WI38 (cell line): ENCODE results near the gene COL1A1.

ENCODE experiments used
- H3K4me3 ChIP-seq: 2 replicates; pipeline ENCODE4 v1.5.1; 2011; ENCODE audit warnings: low read depth, mild to moderate bottlenecking, control low read depth, low read length
- TF ChIP-seq, protein P1 (sequence below): IDR thresholded peaks from 2 replicates; pipeline ENCODE4 v1.5.1; 2012; ENCODE audit warnings: low read depth, mild to moderate bottlenecking, control low read depth, low read length

The COL1A1 gene

DNA sequence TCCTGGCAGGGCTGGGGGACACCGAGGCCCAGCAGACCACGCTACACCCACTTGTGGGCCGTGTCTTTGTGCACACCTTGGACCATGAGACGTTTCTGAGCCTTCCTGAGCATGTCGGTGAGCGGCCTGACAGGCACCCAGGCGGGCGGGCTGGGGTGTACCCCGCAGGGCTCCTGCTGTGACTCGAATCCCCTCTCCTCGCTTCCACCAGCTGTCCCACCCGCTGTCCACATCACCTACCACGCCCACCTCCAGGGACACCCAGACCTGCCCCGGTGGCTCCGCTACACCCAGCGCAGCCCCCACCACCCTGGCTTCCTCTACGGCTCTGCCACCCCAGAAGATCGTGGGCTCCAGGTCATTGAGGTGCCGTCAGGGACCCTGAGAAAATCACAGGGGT, 34.1 kb downstream of the COL1A1 start:
- TF ChIP-seq, protein P1, sequence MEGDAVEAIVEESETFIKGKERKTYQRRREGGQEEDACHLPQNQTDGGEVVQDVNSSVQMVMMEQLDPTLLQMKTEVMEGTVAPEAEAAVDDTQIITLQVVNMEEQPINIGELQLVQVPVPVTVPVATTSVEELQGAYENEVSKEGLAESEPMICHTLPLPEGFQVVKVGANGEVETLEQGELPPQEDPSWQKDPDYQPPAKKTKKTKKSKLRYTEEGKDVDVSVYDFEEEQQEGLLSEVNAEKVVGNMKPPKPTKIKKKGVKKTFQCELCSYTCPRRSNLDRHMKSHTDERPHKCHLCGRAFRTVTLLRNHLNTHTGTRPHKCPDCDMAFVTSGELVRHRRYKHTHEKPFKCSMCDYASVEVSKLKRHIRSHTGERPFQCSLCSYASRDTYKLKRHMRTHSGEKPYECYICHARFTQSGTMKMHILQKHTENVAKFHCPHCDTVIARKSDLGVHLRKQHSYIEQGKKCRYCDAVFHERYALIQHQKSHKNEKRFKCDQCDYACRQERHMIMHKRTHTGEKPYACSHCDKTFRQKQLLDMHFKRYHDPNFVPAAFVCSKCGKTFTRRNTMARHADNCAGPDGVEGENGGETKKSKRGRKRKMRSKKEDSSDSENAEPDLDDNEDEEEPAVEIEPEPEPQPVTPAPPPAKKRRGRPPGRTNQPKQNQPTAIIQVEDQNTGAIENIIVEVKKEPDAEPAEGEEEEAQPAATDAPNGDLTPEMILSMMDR = no peak
- H3K4me3 ChIP-seq = no peak overlapping the region

DNA sequence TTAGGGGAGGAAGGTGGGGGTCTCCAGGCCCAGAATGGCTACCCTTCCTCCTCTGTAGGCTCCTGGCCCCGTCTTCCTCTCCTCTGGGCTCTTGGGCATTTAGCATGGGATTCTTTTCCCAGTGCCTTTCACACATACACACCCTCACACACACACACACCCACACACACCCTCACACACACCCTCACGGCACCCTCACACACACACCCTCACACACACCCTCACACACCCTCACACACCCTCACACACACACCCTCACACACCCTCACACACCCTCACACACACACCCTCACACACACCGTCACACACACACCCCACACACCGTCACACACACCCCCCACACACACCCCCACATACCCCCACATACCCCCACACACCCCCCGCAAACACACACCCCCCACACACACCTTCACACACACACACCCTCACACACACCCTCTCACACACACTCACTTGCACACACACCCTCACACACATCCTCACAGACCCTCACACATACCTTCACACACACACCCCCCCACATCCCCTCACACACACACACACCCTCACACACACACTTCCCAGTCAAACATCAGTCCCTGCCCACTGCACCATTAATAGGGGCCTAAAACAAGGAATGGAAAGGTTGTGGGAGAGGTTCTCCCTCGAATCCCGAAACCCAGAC, 34.8 kb downstream of the COL1A1 start:
- TF ChIP-seq, protein P1 = no peak
- no peak overlapping the region for H3K4me3 ChIP-seq

DNA sequence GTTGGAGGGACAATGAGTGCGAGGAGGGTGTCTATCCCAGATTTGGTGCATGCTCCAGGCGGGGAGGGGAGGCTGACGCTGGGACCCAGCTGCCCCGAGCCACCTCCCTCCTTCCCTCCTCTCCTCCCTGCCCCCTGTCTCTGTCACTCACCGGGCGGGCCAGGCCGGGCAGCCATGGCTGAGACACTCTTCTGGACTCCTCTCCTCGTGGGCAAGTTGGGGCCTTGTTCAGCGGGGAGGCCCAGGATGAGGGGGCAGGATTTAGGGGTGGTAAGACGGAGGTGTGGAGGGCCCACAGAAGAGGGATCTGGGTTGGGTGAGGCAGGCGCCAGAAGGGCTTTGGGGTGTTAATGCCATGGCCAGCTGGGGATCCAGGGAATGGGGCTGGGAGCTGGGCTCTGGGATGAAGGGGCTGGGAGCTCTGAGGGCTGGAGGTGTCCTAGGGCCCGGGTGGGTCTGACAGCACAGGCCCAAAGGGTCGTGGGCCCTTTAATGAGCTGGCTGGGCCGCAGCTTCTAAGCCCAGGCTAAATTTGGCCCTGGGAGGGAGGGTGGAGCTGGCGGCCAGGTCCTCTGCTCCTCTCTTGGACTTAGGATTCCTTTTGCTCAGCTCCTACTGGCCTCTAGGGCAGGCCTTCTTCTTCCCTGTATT, 35.4 kb downstream of the COL1A1 start, which contains the start of gene SGCA:
Gene SGCA (plus strand): TSS at position 139 of the 651 bp plus-strand sequence. CDS start 36 bp downstream, at position 175.
- TF ChIP-seq, protein P1 = no peak
- no peak within 1 kb of the TSS for H3K4me3 ChIP-seq

DNA sequence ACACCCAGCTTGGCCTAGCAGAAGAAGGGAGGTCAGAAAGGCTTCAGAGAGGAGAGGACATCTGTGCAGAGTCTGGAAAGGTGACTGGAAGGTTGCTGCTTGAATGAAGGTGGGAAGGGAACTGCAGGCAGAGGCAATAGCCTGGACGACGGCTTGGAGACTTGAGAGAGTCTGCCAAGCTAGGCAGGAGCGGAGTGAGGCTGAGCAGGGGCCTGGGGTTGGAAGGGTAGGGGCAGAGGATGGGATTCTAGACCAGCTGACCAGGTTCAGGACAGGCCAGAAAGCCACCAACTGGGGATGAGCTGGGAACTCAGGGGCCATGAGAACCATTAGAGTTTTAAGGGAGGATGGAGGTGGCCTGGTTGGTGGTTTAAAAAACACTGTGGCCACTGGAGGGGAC, 36.0 kb downstream of the COL1A1 start:
- H3K4me3 ChIP-seq = no peak overlapping the region
- TF ChIP-seq, protein P1 = no peak

DNA sequence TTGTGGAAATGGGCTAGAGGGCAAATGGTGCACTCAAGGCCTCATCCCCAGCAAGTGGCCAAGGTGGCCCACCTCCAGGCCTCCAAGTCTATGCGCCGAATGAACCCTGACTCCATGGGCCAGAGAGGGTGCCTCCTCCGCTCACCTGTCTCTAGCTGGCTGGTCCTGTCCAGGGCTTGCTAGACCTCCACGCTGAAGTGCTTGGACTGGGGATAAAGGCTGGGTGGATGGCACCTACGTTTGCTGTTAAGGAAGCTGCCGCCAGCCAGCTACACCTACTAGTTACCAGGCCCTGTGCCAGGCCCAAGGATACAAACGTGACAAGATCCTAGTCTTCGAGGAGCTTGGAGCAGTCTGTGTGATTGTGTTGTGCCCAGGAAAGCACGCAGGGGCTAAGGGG, 36.4 kb downstream of the COL1A1 start:
- TF ChIP-seq, protein P1 = no peak
- no peak overlapping the region for H3K4me3 ChIP-seq

DNA sequence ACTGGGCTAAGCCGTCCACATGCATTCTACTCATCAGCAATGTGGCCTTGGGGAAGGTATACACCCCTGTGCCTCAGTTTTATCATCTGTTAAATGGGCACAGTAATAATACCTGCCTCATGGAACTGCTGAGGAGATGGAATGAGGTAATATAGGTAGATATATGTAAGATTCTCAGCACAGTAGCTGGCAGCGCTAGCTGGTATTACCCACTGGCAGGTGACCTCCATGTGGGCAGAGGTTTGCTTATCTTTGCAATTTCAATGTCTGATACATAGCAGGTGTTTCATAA, 36.8 kb downstream of the COL1A1 start:
- no peak overlapping the region for H3K4me3 ChIP-seq
- TF ChIP-seq, protein P1 = no peak

DNA sequence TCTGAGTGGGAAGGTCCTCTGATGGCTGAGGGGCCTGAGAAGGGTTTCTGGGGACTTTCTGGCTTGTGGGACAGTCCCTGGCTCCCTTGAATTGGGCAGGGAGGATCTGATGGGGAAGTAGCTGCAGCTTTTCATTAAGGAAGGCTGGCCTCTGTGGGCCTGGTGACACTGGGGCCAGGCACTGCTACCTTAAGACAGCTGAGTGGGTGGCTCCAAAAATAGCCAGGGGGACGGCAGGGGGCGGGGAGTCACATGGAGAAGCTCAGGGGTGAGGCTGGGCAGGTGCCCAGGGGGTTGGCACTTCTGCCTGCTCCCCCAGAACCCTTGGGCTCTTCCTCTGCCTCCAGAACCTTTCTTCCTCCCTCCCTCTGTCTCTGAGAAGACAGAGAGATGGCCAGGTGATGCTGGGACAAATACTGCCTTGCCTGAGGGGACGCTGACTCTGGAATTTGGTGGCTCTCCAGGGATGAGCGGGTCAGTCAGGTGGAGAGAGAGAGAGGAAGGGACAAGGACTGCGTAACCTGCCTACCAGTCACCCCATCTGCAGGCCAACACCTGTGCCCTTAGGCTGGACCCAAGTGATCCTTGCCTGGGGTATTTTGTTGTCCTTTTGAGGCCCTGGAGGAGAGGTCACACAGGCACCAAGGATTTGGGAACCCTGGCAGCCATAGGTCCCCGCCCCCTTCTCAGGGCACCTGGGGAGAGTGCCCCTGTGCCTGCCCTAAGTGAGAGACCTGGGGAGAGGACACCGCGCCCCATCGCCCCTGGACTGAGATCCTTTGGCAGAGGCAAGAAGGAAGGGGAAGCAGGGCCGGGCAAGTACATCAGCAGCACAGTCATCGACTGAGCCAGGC, 37.4 kb downstream of the COL1A1 start:
- no peak overlapping the region for H3K4me3 ChIP-seq
- TF ChIP-seq, protein P1 = no peak
